Neuron (in vitro differentiated cells): Measurements from ENCODE around the gene EPHA6.
"Not testable (repeated sequence)": the region's sequence is repeated elsewhere in the genome, so short reads cannot be mapped to it uniquely, and the experiment has no call there.

ENCODE experiments used
- H2AFZ ChIP-seq: one replicate; pipeline ENCODE4 v1.6.1; 2013; ENCODE audit warnings: low read depth, mild to moderate bottlenecking, inconsistent platforms, low read length, moderate library complexity
- H3K27me3 ChIP-seq: one replicate; pipeline ENCODE4 v1.6.1; 2013; ENCODE audit warnings: low read length; ENCODE audit not compliant: insufficient read depth
- H3K36me3 ChIP-seq: one replicate; pipeline ENCODE4 v1.6.1; 2013; ENCODE audit warnings: low read length; ENCODE audit not compliant: insufficient read depth
- H3K4me1 ChIP-seq: one replicate; pipeline ENCODE4 v1.6.1; 2013; ENCODE audit warnings: low read length; ENCODE audit not compliant: insufficient read depth
- H3K4me3 ChIP-seq: 2 replicates; pipeline ENCODE4 v1.5.1; 2013; ENCODE audit warnings: mild to moderate bottlenecking, low read length, moderate library complexity
- H3K9me3 ChIP-seq: one replicate; pipeline ENCODE4 v1.6.1; 2013; ENCODE audit warnings: low read length

The EPHA6 gene

DNA sequence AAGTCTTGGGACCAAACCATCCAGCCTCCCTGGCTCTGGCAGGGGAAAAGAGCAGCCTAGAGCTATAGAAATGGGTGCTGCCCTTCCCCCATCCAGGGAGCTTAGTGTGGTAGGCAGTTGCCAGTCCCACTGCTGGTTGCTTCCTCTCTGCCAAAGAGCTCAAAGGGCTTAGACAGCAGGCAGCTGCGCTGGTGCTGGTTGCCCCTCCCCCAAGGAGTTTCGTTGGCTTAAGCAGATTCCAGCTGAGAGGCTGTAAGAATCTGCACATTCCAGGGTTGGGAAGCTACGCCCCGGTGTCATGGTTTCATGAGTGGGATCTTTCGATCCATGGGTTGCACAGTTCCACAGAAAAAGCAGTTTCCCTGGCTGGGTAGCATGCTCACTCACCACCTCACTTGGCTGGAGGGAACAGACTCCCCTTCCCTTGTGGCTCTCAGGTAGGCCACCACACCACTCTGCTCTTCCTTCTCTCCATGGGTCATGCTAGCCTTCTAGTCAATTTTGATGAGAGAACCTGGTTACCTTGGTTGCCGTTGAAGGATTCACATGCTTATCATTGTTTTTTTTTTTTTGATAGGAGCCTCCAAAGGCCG is 195.1 kb downstream of the EPHA6 start:
- Histone ChIP-seq H3K36me3 (no peaks in the 10 kb centered on the region), H3K27me3 (no peaks in the 10 kb centered on the region), H3K9me3 (no peaks in the 10 kb centered on the region), H2AFZ (no peak overlapping the region), H3K4me3 (no peak overlapping the region), H3K4me1 (peaks cover 7% of the 10 kb centered on the region)

DNA sequence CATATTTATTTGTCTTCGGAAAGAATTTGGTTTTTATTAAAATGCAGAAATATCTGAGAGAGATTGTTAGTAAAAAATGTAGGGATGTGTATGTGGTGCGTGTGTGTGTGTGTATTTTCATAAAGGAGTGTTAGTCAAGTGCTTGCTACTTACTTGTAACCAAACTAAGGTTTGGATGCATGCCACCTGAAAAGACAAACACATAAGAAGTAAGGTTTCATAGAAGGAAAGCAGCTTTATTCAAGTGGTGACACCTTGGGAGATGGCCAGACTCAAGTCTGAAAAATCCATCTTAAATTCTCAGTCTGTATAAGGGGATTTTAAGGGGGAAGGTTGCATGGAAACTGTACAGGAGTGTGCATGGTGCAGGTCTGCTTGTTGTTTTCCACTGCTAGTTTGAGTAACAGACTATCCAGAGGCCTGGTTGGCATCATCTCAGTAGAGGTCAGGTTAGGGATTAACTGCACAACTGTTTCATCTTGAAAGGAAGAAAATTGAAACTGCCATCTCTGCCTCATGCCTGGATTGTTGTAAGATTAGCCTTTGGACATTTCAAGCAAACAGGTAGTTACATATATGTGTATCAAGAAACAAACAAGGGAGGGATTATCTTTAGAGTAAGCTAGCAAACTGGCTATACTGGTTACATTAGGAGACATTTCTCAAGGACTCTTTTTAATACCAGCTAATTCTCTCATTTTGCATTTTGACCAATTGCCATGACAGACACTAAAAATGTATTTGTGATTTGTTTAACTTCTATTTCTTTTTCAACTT is 196.7 kb downstream of the EPHA6 start:
- Histone ChIP-seq H2AFZ (no peak overlapping the region), H3K36me3 (no peaks in the 10 kb centered on the region), H3K9me3 (no peaks in the 10 kb centered on the region), H3K4me3 (no peak overlapping the region), H3K4me1 (peaks cover 7% of the 10 kb centered on the region), H3K27me3 (no peaks in the 10 kb centered on the region)

- Histone ChIP-seq H3K4me3 (no peak overlapping the region), H3K36me3 (no peaks in the 10 kb centered on the region), H3K27me3 (no peaks in the 10 kb centered on the region), H3K9me3 (no peaks in the 10 kb centered on the region), H3K4me1 (no peaks in the 10 kb centered on the region), H2AFZ (no peak overlapping the region)
Measured at GRCh38 chr3:97021778-97022177, 207.4 kb downstream of the EPHA6 start.

DNA sequence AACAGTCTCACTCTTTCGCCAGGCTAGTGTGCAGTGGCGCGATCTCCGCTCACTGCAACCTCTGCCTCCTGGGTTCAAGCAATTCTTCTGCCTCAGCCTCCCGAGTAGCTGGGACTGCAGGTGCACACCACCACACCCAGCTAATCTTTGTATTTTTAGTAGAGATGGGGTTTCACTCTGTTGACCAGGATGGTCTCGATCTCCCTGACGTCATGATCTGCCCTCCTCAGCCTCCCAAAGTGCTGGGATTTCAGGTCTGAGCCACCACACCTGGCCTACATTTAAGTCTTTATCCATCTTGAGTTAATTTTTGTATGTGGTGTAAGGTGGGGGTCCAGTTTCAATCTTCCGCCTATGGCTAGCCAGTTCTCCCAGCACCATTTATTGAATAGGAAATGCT is 211.2 kb downstream of the EPHA6 start:
- not testable (repeated sequence) for H2AFZ ChIP-seq, H3K4me1 ChIP-seq, H3K9me3 ChIP-seq, H3K4me3 ChIP-seq, H3K27me3 ChIP-seq, H3K36me3 ChIP-seq

DNA sequence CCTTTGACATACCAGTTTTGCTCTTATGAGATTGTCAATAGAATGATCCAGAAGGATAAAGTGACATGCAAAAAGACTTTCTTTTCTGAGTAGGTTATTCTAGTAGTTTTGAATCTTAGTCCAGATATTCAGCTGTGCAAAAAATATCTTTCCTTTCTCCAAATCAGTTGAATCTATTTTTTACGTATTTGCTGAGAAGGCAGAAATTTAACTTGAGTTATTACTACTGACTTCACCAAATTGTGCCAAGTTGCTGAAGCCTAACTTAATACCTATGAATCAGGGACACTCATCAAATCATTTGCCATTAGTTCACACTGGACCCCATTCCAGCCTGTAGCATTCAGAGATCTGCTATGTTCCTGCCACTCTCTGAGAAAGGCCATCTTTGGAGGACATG is 215.6 kb downstream of the EPHA6 start:
- Histone ChIP-seq H3K27me3 (no peaks in the 10 kb centered on the region), H3K4me3 (no peak overlapping the region), H3K36me3 (no peaks in the 10 kb centered on the region), H3K9me3 (no peaks in the 10 kb centered on the region), H3K4me1 (no peaks in the 10 kb centered on the region), H2AFZ (no peak overlapping the region)

DNA sequence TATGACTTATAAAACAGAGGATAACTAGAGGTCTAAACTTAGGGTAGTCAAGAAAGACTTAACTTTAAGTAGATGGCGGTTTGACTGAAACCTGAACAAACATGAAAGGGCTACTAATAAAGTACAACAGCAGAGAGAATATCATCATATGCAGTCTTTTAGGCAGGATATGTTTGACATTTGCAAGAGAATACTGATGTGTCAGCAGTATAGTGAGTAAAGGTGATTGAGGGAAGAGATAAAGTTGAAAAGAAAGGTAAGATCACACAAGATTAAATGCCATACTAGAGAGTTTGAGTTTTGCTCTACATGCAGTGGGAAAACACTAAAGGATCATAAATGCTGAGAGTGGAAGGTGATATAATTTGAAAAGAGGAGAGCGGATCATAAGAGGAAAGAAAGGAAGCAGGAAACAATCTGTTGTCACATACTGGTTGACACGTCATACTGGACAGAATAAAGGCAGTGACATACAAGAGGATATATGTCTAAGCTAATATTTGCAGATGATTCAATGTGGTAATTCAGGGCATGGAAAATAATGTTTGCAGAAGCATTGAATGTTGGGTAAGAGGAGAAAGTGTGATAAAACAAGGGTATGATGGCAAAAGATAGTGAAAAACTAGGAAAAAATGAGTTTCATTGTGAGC is 223.0 kb downstream of the EPHA6 start:
- Histone ChIP-seq H2AFZ (no peak overlapping the region), H3K9me3 (no peaks in the 10 kb centered on the region), H3K4me3 (no peak overlapping the region), H3K27me3 (no peaks in the 10 kb centered on the region), H3K4me1 (no peaks in the 10 kb centered on the region), H3K36me3 (no peaks in the 10 kb centered on the region)

DNA sequence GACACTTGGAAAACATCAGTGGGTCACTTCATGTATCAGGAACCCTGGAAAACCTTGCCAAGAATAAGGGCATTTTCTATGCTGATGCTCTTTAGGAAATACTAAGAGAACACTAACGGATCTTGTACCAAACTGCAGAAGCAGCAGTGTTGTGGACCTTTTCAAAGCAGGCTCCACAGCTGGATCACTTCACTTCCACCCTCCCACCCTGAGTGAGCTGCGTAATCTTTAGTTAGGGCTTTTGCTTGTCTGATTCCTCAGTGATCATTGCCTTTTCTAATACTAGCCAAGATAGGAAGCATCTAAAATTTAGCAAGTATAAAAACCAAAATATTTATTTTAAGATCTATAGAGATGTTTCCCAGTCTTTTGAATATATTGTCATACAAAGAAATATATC is 229.0 kb downstream of the EPHA6 start:
- no peaks in the 10 kb centered on the region for H3K4me1 ChIP-seq
- no peaks in the 10 kb centered on the region for H3K36me3 ChIP-seq
- no peak overlapping the region for H2AFZ ChIP-seq
- no peak overlapping the region for H3K4me3 ChIP-seq
- H3K9me3 ChIP-seq, result no peaks in the 10 kb centered on the region
- no peaks in the 10 kb centered on the region for H3K27me3 ChIP-seq

- H3K4me3 ChIP-seq, result no peak overlapping the region
- no peaks in the 10 kb centered on the region for H3K27me3 ChIP-seq
- H2AFZ ChIP-seq, result no peak overlapping the region
- H3K4me1 ChIP-seq, result no peaks in the 10 kb centered on the region
- H3K9me3 ChIP-seq, result no peaks in the 10 kb centered on the region
- H3K36me3 ChIP-seq, result no peaks in the 10 kb centered on the region
Measured at GRCh38 chr3:97057365-97057764, 243.0 kb downstream of the EPHA6 start.

GRCh38 chr3:97059168-97059567 is 244.8 kb downstream of the EPHA6 start:
- Histone ChIP-seq H2AFZ (no peak overlapping the region), H3K9me3 (no peaks in the 10 kb centered on the region), H3K4me3 (no peak overlapping the region), H3K36me3 (no peaks in the 10 kb centered on the region), H3K4me1 (no peaks in the 10 kb centered on the region), H3K27me3 (no peaks in the 10 kb centered on the region)

DNA sequence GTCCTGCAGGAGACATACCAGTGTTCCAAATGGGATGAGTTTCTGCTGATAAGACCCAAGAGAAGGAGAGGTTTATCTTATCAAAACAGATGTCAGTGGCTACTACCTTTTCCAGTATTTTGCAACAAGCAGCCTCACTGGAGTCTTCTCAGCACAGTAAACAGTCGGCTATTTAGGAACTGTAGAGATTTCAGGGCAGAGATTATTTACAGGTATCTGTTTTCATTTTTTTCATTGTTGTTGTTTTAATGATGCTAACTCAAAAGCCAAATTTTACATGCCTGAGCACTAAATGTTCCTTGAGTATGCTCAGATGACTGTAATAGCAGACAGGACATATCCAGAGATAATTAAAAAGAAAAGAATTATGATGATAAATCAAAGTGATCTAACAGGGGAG is 252.1 kb downstream of the EPHA6 start:
- Histone ChIP-seq H2AFZ (no peak overlapping the region), H3K27me3 (no peaks in the 10 kb centered on the region)

GRCh38 chr3:97070302-97070701 is 255.9 kb downstream of the EPHA6 start:
- no peak overlapping the region for H3K4me3 ChIP-seq
- no peaks in the 10 kb centered on the region for H3K36me3 ChIP-seq
- no peaks in the 10 kb centered on the region for H3K9me3 ChIP-seq
- H3K4me1 ChIP-seq, result no peaks in the 10 kb centered on the region
- no peaks in the 10 kb centered on the region for H3K27me3 ChIP-seq
- no peak overlapping the region for H2AFZ ChIP-seq

More for the DNA sequence above, 252.1 kb downstream of the EPHA6 start:
- Histone ChIP-seq H3K4me3 (no peak overlapping the region), H3K9me3 (no peaks in the 10 kb centered on the region), H3K4me1 (no peaks in the 10 kb centered on the region), H3K36me3 (no peaks in the 10 kb centered on the region)

- no peak overlapping the region for H2AFZ ChIP-seq
- H3K4me3 ChIP-seq, result no peak overlapping the region
- H3K9me3 ChIP-seq, result no peaks in the 10 kb centered on the region
- no peaks in the 10 kb centered on the region for H3K36me3 ChIP-seq
- H3K27me3 ChIP-seq, result no peaks in the 10 kb centered on the region
- H3K4me1 ChIP-seq, result no peaks in the 10 kb centered on the region
Measured at GRCh38 chr3:97074546-97074945, 260.2 kb downstream of the EPHA6 start.

GRCh38 chr3:97076673-97077072 is 262.3 kb downstream of the EPHA6 start:
- Histone ChIP-seq H3K36me3 (no peaks in the 10 kb centered on the region), H3K4me3 (no peak overlapping the region), H3K9me3 (no peaks in the 10 kb centered on the region), H3K4me1 (no peaks in the 10 kb centered on the region), H3K27me3 (no peaks in the 10 kb centered on the region), H2AFZ (no peak overlapping the region)
